Mesendoderm (in vitro differentiated cells): ENCODE results near the gene NAV2.
A peak's percentile ranks its signal among the peaks of the same experiment; 100 is the strongest.

Source experiments
- DNase-seq: peaks from one replicate; pipeline ENCODE4 v3.0.0; 2013
- H2AK5ac ChIP-seq: 2 replicates; pipeline ENCODE4 v1.6.1; 2013; ENCODE audit warnings: low read length, inconsistent platforms
- H2BK120ac ChIP-seq: 2 replicates; pipeline ENCODE4 v1.6.1; 2013; ENCODE audit warnings: low read depth, mild to moderate bottlenecking, low read length, moderate library complexity, mixed read lengths
- H2BK15ac ChIP-seq: replicated peaks from 2 replicates; pipeline ENCODE4 v1.6.1; 2013; ENCODE audit warnings: low read depth, mild to moderate bottlenecking, moderate library complexity
- H2BK5ac ChIP-seq: 2 replicates; pipeline ENCODE4 v1.6.1; 2013; ENCODE audit warnings: low read length, inconsistent platforms
- H3K18ac ChIP-seq: 2 replicates; pipeline ENCODE4 v1.6.1; 2013; ENCODE audit warnings: mild to moderate bottlenecking, low read length, mixed read lengths
- H3K23ac ChIP-seq: one replicate; pipeline ENCODE4 v1.6.1; 2013; ENCODE audit warnings: low read length
- H3K27ac ChIP-seq: 2 replicates; pipeline ENCODE4 v1.5.1; 2013; ENCODE audit warnings: low read depth, mild to moderate bottlenecking, inconsistent platforms, low read length, moderate library complexity
- H3K27me3 ChIP-seq: 2 replicates; pipeline ENCODE4 v1.6.1; 2013; ENCODE audit warnings: low read length, control low read depth, mild to moderate bottlenecking, inconsistent platforms; ENCODE audit not compliant: insufficient read depth, poor library complexity
- H3K36me3 ChIP-seq: 2 replicates; pipeline ENCODE4 v1.6.1; 2013; ENCODE audit warnings: low read length, inconsistent platforms; ENCODE audit not compliant: control insufficient read depth, insufficient read depth
- H3K4ac ChIP-seq: one replicate; pipeline ENCODE4 v1.6.1; 2013; ENCODE audit warnings: low read depth, mild to moderate bottlenecking, low read length, moderate library complexity
- H3K4me1 ChIP-seq: 2 replicates; pipeline ENCODE4 v1.6.1; 2013; ENCODE audit warnings: low read depth, low read length, inconsistent platforms; ENCODE audit not compliant: control insufficient read depth
- H3K4me2 ChIP-seq: 2 replicates; pipeline ENCODE4 v1.6.1; 2013; ENCODE audit warnings: low read length
- H3K4me3 ChIP-seq: 2 replicates; pipeline ENCODE4 v1.5.1; 2013; ENCODE audit warnings: mild to moderate bottlenecking, low read length
- H3K56ac ChIP-seq: one replicate; pipeline ENCODE4 v1.6.1; 2013; ENCODE audit warnings: low read length
- H3K79me1 ChIP-seq: 2 replicates; pipeline ENCODE4 v1.6.1; 2013; ENCODE audit warnings: low read length, inconsistent platforms
- H3K79me2 ChIP-seq: 2 replicates; pipeline ENCODE4 v1.6.1; 2013; ENCODE audit warnings: mild to moderate bottlenecking, low read length; ENCODE audit not compliant: control insufficient read depth, insufficient read depth
- H3K9ac ChIP-seq: 2 replicates; pipeline ENCODE4 v1.6.1; 2013; ENCODE audit warnings: low read length, inconsistent platforms
- H4K5ac ChIP-seq: one replicate; pipeline ENCODE4 v1.6.1; 2013; ENCODE audit warnings: low read length
- H4K8ac ChIP-seq: one replicate; pipeline ENCODE4 v1.6.1; 2013; ENCODE audit warnings: low read depth, mild to moderate bottlenecking, control low read depth, low read length, moderate library complexity
- WGBS: extraction: QIAGEN DNeasy Blood & Tissue Kit; methylation state at CpG from one replicate; pipeline ENCODE4 v1.1.7; 2013; ENCODE audit warnings: low lambda C conversion rate, missing lambda C conversion rate; ENCODE audit not compliant: insufficient coverage; ENCODE audit errors: extremely low coverage; 5-methylcytosine and 5-hydroxymethylcytosine counted together

NAV2 gene

DNA sequence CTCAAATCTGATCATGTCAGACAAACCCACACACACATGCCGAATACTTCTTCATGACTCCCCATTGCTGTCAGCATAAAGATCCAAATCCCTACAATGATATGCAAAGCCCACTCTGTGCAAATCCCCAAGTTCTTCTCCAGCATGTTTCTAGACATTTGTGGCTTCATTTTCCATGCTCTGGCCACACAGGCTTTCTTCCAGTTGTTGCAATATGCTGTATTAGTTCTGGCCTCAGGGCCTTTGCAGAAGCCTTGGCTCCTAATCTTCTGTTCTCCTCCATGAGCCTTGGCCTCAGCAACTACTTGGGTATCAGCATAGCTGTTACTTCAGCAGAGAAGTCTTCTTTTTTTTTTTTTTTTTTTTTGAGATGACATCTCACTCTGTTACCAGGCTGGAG is 49.6 kb downstream of the NAV2 start:
- Histone ChIP-seq H2BK15ac (no peak overlapping the region), H3K9ac (no peak overlapping the region), H2BK5ac (no peak overlapping the region), H3K56ac (no peak overlapping the region), H3K27me3 (no peaks in the 10 kb centered on the region), H3K4me2 (no peak overlapping the region), H3K23ac (no peak overlapping the region), H2BK120ac (no peak overlapping the region), H3K79me2 (no peaks in the 10 kb centered on the region), H4K8ac (no peak overlapping the region), H4K5ac (no peak overlapping the region), H2AK5ac (no peak overlapping the region), H3K27ac (no peak overlapping the region), H3K4me3 (no peak overlapping the region), H3K36me3 (no peaks in the 10 kb centered on the region), H3K4me1 (no peaks in the 10 kb centered on the region), H3K18ac (no peak overlapping the region), H3K79me1 (no peaks in the 10 kb centered on the region), H3K4ac (no peak overlapping the region)
- DNase-seq: no peak
- no CpG with 5 or more reads among the region's 1 CpG for WGBS

DNA sequence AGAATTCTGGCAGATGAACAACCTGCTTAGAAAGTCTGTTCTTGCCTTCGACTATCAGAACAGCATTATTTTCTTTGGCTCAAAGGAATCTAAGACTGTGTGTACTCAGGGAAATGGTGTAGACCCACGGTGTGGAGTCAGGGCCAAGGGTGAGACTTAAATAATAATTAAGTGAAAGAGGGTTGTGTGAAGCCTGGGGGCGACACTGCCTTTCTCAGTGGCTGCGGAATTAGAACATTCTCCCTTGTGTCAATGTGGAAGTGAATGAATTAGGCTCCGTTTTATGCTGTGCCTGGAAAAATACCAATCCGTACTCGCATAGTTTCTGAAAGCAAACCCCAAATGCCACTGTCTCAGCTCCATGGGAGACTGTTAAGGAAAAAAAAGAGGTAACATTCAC is 50.7 kb downstream of the NAV2 start:
- Histone ChIP-seq H2BK5ac (no peak overlapping the region), H2AK5ac (no peak overlapping the region), H3K27ac (no peak overlapping the region), H4K8ac (no peak overlapping the region), H4K5ac (no peak overlapping the region), H3K4me3 (no peak overlapping the region), H3K79me1 (no peaks in the 10 kb centered on the region), H3K9ac (no peak overlapping the region), H3K56ac (no peak overlapping the region), H2BK15ac (no peak overlapping the region), H3K4me2 (no peak overlapping the region), H3K4me1 (no peaks in the 10 kb centered on the region), H2BK120ac (no peak overlapping the region), H3K4ac (no peak overlapping the region), H3K23ac (no peak overlapping the region), H3K79me2 (no peaks in the 10 kb centered on the region), H3K27me3 (no peaks in the 10 kb centered on the region), H3K18ac (no peak overlapping the region), H3K36me3 (no peaks in the 10 kb centered on the region)
- no peak for DNase-seq
- WGBS: no CpG with 5 or more reads among the region's 7 CpGs

DNA sequence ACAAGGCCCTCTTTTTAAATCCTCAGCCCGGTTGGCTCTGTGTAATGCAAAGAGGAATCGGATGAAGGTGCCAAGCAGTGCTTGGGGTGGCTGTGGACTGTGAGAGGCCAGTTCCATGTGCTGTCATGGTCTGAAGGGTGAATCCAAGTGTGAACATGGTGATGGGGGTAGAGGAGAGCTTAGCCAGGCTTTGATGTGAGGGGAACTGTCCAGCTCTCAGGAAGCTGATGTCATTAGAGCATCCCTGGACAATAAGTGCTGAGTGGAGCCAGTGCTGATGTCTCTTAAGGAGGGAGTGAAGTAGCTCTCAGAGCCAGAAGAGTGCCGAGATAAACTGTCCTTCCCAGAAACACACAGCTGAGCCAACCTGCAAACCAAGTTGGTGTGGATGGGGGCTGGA is 53.6 kb downstream of the NAV2 start:
- no peaks in the 10 kb centered on the region for H3K36me3 ChIP-seq
- H3K27ac ChIP-seq: no peak overlapping the region
- H3K79me1 ChIP-seq: no peaks in the 10 kb centered on the region
- no peak overlapping the region for H2BK15ac ChIP-seq
- no peak overlapping the region for H3K4me3 ChIP-seq
- no peak overlapping the region for H3K4me2 ChIP-seq
- no peak overlapping the region for H3K56ac ChIP-seq
- H3K4ac ChIP-seq: no peak overlapping the region
- H3K4me1 ChIP-seq: no peaks in the 10 kb centered on the region
- H4K5ac ChIP-seq: no peak overlapping the region
- H3K79me2 ChIP-seq: no peaks in the 10 kb centered on the region
- H4K8ac ChIP-seq: no peak overlapping the region
- no peak overlapping the region for H3K18ac ChIP-seq
- no peak overlapping the region for H3K23ac ChIP-seq
- WGBS: no CpG with 5 or more reads among the region's 3 CpGs
- H2BK120ac ChIP-seq: no peak overlapping the region
- no peaks in the 10 kb centered on the region for H3K27me3 ChIP-seq
- H3K9ac ChIP-seq: no peak overlapping the region
- no peak overlapping the region for H2AK5ac ChIP-seq
- H2BK5ac ChIP-seq: no peak overlapping the region
- peak; percentile 30 for DNase-seq

DNA sequence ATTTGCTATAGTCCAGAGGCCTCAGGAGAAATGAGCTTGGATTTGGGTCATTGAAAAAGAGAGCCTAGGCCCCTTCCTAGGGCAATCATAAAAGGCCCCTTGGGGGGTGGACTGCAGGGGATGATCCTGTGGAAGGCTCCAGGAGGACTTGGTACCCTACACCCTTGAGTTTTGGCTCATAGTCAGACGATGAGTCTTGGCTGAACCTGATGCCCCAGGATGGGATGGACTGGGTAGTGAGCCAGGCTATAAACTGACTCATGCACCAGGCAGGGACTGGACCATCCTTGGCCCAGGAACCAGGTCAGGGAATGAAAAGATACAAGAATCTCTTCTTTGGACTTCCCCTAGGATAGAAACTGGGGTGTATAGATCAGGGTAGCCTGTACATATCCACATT is 54.2 kb downstream of the NAV2 start:
- H3K23ac ChIP-seq: no peak overlapping the region
- no peak overlapping the region for H3K9ac ChIP-seq
- peaks cover 2% of the 10 kb centered on the region for H3K4me1 ChIP-seq
- H3K27ac ChIP-seq: no peak overlapping the region
- no peak overlapping the region for H3K4ac ChIP-seq
- no peak overlapping the region for H3K18ac ChIP-seq
- H2BK120ac ChIP-seq: no peak overlapping the region
- no peak overlapping the region for H2AK5ac ChIP-seq
- no peak overlapping the region for H3K4me3 ChIP-seq
- no peaks in the 10 kb centered on the region for H3K79me1 ChIP-seq
- H3K79me2 ChIP-seq: no peaks in the 10 kb centered on the region
- H3K36me3 ChIP-seq: no peaks in the 10 kb centered on the region
- no peak overlapping the region for H2BK15ac ChIP-seq
- no CpG with 5 or more reads among the region's 1 CpG for WGBS
- H3K4me2 ChIP-seq: no peak overlapping the region
- no peak for DNase-seq
- H2BK5ac ChIP-seq: no peak overlapping the region
- H4K5ac ChIP-seq: no peak overlapping the region
- no peak overlapping the region for H4K8ac ChIP-seq
- H3K27me3 ChIP-seq: no peaks in the 10 kb centered on the region
- H3K56ac ChIP-seq: no peak overlapping the region

DNA sequence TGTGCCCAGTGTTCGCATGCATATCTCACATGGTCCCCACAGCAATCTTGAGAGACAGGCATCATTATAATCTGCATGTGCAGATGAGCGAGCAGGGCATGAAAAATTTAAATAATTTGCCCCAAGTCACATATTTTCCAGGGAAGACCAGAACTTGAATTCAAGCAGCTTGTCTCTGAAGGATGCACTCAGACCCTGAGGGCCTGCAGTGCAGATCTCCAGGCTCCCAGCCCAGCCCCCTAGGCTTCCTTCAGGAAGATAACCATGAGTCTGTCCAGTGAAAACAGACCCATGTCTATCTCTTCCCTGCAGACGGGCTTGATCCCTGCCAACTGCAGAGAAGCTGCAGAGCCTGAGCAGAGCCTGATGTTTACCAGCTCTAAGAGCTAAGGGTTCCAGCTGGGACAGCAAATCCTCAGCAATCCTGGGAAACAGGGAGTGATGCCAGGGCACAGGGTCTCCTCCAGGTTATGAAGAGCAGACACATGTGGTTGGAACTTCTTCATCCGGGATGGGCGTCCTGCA is 55.1 kb downstream of the NAV2 start:
- DNase-seq: no peak
- Histone ChIP-seq H3K56ac (no peak overlapping the region), H3K79me1 (no peaks in the 10 kb centered on the region), H3K9ac (no peak overlapping the region), H3K4ac (no peak overlapping the region), H3K36me3 (no peaks in the 10 kb centered on the region), H3K79me2 (no peaks in the 10 kb centered on the region), H3K27me3 (no peaks in the 10 kb centered on the region), H3K4me1 (peaks cover 9% of the 10 kb centered on the region), H2BK15ac (no peak overlapping the region), H4K8ac (no peak overlapping the region), H3K27ac (no peak overlapping the region), H4K5ac (no peak overlapping the region), H3K4me2 (no peak overlapping the region), H2AK5ac (no peak overlapping the region), H2BK120ac (no peak overlapping the region), H3K23ac (no peak overlapping the region), H3K18ac (no peak overlapping the region), H2BK5ac (no peak overlapping the region), H3K4me3 (no peak overlapping the region)
- no CpG with 5 or more reads among the region's 5 CpGs for WGBS

DNA sequence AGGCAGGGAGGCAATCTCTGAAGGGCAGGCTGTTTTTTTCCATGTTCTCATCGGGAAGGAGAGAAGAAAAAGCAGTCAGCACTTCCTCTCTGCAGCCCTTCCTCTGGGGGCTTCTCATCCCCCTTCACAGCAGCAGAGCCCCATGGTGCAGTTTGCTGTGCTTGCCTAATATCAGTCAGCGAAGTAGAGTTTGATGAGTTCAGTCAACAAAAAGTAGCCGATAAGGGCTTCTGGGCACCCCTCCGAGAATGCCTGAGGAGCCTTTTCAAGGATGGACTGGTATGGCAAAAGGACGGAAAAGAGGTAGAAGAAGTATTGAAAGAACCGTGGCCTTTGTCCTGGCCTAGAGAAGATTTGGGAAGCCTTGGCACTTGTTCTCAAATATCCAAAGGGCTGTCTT is 55.6 kb downstream of the NAV2 start:
- H3K9ac ChIP-seq: no peak overlapping the region
- no peak overlapping the region for H3K27ac ChIP-seq
- H3K18ac ChIP-seq: no peak overlapping the region
- no peak overlapping the region for H4K8ac ChIP-seq
- no peak for DNase-seq
- peaks cover 9% of the 10 kb centered on the region for H3K4me1 ChIP-seq
- no peak overlapping the region for H2BK15ac ChIP-seq
- H3K27me3 ChIP-seq: no peaks in the 10 kb centered on the region
- H3K23ac ChIP-seq: no peak overlapping the region
- no peaks in the 10 kb centered on the region for H3K79me2 ChIP-seq
- no peak overlapping the region for H3K56ac ChIP-seq
- no peak overlapping the region for H4K5ac ChIP-seq
- H2BK5ac ChIP-seq: no peak overlapping the region
- no peak overlapping the region for H3K4me3 ChIP-seq
- no peak overlapping the region for H3K4ac ChIP-seq
- no peaks in the 10 kb centered on the region for H3K36me3 ChIP-seq
- no peak overlapping the region for H3K4me2 ChIP-seq
- WGBS: no CpG with 5 or more reads among the region's 6 CpGs
- no peak overlapping the region for H2BK120ac ChIP-seq
- H3K79me1 ChIP-seq: no peaks in the 10 kb centered on the region
- no peak overlapping the region for H2AK5ac ChIP-seq
